OCI-LY7 (cell line): ENCODE data around the gene NDOR1. TPM values are rescaled to one million over a fixed set of nuclear protein-coding genes. Genes with fewer than 3 reads are reported as not detected.
A peak's percentile ranks its signal among the peaks of the same experiment; 100 is the strongest.

Experiments
- BruUV-seq: library from RNA; stranded (reverse); fragments of 400-500 nt; replicated peaks from 2 replicates; lab custom pipeline; 2021; lab: Mats Ljungman, UMichigan
- CTCF ChIA-PET: fragments of 300-600 bp; sonication (Branson Sonifier 250); formaldehyde crosslinking; loops from one replicate; lab custom pipeline; 2022; ENCODE audit warnings: antibody characterized with exemption; ENCODE audit not compliant: unreplicated experiment; lab: Charles Lee
- POLR2A ChIA-PET: fragments of 300-600 bp; sonication (Branson Sonifier 250); formaldehyde crosslinking; loops from one replicate; lab custom pipeline; 2022; ENCODE audit warnings: antibody characterized with exemption; lab: Charles Lee
- DNase-seq: peaks from one replicate; pipeline ENCODE4 v3.0.0-alpha.2; 2015; ENCODE audit warnings: low spot score
- H2AFZ ChIP-seq: fragments of 200-600 bp; sonication (generic), shearing (Covaris generic); 2 replicates; pipeline ENCODE4 v1.6.1; 2014; ENCODE audit warnings: mild to moderate bottlenecking, antibody characterized with exemption, low read length, moderate library complexity
- H3K27ac ChIP-seq: fragments of 200-600 bp; sonication (generic); 2 replicates; pipeline ENCODE4 v1.5.1; 2014; ENCODE audit warnings: mixed run types, low read depth, mild to moderate bottlenecking, moderate library complexity, low read length, inconsistent platforms; ENCODE audit not compliant: poor library complexity, severe bottlenecking
- H3K36me3 ChIP-seq: fragments of 200-600 bp; sonication (generic); 2 replicates; pipeline ENCODE4 v1.6.1; 2014; ENCODE audit warnings: mild to moderate bottlenecking, antibody characterized with exemption, low read length, moderate library complexity, mixed read lengths; ENCODE audit not compliant: insufficient read depth
- H3K4me1 ChIP-seq: fragments of 200-600 bp; sonication (generic); 2 replicates; pipeline ENCODE4 v1.5.1; 2014; ENCODE audit warnings: mild to moderate bottlenecking, low read length; ENCODE audit not compliant: insufficient read depth, poor library complexity, severe bottlenecking
- H3K4me2 ChIP-seq: fragments of 200-600 bp; sonication (generic); 2 replicates; pipeline ENCODE4 v1.6.1; 2014; ENCODE audit warnings: mild to moderate bottlenecking, low read length
- H3K4me3 ChIP-seq: fragments of 200-600 bp; sonication (generic); 2 replicates; pipeline ENCODE4 v1.5.1; 2014; ENCODE audit warnings: mild to moderate bottlenecking, low read depth, low read length; ENCODE audit not compliant: poor library complexity, severe bottlenecking
- H3K79me2 ChIP-seq: fragments of 200-600 bp; sonication (generic); 2 replicates; pipeline ENCODE4 v1.6.1; 2016; ENCODE audit warnings: low read depth, mild to moderate bottlenecking, low read length, moderate library complexity, mixed read lengths; ENCODE audit not compliant: insufficient read depth
- H3K9me2 ChIP-seq: fragments of 200-600 bp; sonication (generic); 2 replicates; pipeline ENCODE4 v1.6.1; 2016; ENCODE audit warnings: mild to moderate bottlenecking, low read length, mixed read lengths; ENCODE audit not compliant: insufficient read depth
- H3K9me3 ChIP-seq: fragments of 200-600 bp; sonication (generic); 2 replicates; pipeline ENCODE4 v1.6.1; 2014; ENCODE audit warnings: mild to moderate bottlenecking, mixed run types, low read length, mixed read lengths
- H4K20me1 ChIP-seq: fragments of 200-600 bp; sonication (generic); 2 replicates; pipeline ENCODE4 v1.6.1; 2014; ENCODE audit warnings: mild to moderate bottlenecking, antibody characterized with exemption, low read length, moderate library complexity, mixed read lengths; ENCODE audit not compliant: insufficient read depth
- CTCF ChIP-seq: fragments of 200-600 bp; sonication (generic); conservative IDR thresholded peaks from 2 replicates; pipeline ENCODE4 v1.5.1; 2014; ENCODE audit warnings: mild to moderate bottlenecking, antibody characterized with exemption, low read length, moderate library complexity, mixed read lengths
- EZH2phosphoT487 ChIP-seq: fragments of 200-600 bp; sonication (generic); IDR thresholded peaks from 2 replicates; pipeline ENCODE4 v1.6.1; 2018; ENCODE audit warnings: low read depth, borderline replicate concordance, mild to moderate bottlenecking, mixed run types, antibody characterized with exemption, low read length, moderate library complexity, mixed read lengths
- intact Hi-C: fragments of 100-400 bp; cut with micrococcal nuclease; formaldehyde crosslinking; loops from one replicate; pipeline ENCODE4 v1.10.0; 2022; ENCODE audit not compliant: unreplicated experiment
- total RNA-seq, 2 experiments: library from RNA; depleted of rRNA in 1 of 2; stranded (reverse); fragments of >200 nt in 1 of 2; shearing (Covaris generic) in 1 of 2; gene quantifications; 2 replicates each; pipeline ENCODE4 v1.2.3, GENCODE V29; 2014 to 2022

NDOR1 gene
- total RNA-seq, 2 experiments from 2014 or later, result 30.4 to 61.9 TPM

DNA sequence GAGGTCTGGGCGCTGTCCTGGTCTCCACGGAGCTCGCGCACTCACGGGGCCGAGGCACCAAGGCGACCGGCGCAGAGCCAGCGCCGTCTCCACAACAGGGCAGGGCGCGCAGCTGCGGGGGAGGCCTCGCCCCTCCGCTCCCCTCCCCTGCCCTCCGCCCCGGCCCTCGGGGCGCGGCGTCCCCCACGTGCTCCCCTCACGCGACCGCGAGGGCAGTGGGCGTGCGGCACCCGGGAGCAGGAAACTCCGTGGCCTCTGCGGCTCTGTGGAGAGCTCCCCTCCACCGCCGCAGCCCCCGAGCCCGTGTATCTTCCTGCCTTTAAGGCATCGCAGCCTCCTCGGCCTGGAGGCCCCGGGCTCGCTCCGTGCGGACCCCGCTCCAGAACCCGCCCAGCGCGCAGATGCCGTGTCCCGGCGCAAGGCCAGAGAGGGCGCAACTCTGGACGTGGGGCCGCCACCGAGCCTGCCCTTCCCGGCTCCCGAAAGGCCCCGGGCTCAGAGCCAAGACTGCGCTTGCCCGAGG is 34.9 kb downstream of the NDOR1 start:
- peak overlapping the region; percentile 75 for H3K4me2 ChIP-seq
- peaks cover 14% of the 10 kb centered on the region for H4K20me1 ChIP-seq
- peak overlapping the region; percentile 80 for H3K4me3 ChIP-seq
- H2AFZ ChIP-seq, result no peak overlapping the region; the same call in 1 of the 2 replicates
- POLR2A ChIA-PET, result interaction anchor here (0.7 to 3.3 kb wide), 11 partner anchors 15 to 235 kb away, joined by 3 to 26 read pairs (median 3); partner anchors contain the start of genes NELFB and SAPCD2
- CTCF ChIA-PET, result interaction anchor here (0.6 to 1.0 kb wide), 2 partner anchors 89 to 104 kb away, joined by 3 read pairs; no protein-coding TSS in a partner anchor
- TSS peak; percentile 78 for BruUV-seq
- H3K4me1 ChIP-seq, result peaks cover 60% of the 10 kb centered on the region
- H3K36me3 ChIP-seq, result peaks cover 28% of the 10 kb centered on the region
- intact Hi-C loops, result loop anchor here (2.0 kb wide), 1 partner anchor 36 kb away; the partner anchor contains the start of gene TOR4A
- peaks cover 34% of the 10 kb centered on the region for H3K79me2 ChIP-seq
- TF ChIP-seq CTCF (0 out of 2 replicates have a peak, but pooled peaks have one; percentile 32), EZH2phosphoT487 (no peak)
- no peaks in the 10 kb centered on the region for H3K9me3 ChIP-seq
- H3K9me2 ChIP-seq, result no peaks in the 10 kb centered on the region
- H3K27ac ChIP-seq, result peak overlapping the region; percentile 89
- peak; percentile 74 for DNase-seq

- Histone ChIP-seq H4K20me1 (peaks cover 14% of the 10 kb centered on the region), H3K36me3 (peaks cover 28% of the 10 kb centered on the region), H3K4me2 (peak within 1 kb of the TSS; percentile 99), H3K79me2 (peaks cover 34% of the 10 kb centered on the region), H3K9me2 (no peaks in the 10 kb centered on the region), H2AFZ (no peak within 1 kb of the TSS; the same call in 1 of the 2 replicates), H3K4me1 (peaks cover 54% of the 10 kb centered on the region), H3K27ac (peak within 1 kb of the TSS; percentile 89), H3K4me3 (peak within 1 kb of the TSS; percentile 98), H3K9me3 (no peaks in the 10 kb centered on the region)
- TF ChIP-seq EZH2phosphoT487 (no peak), CTCF (no peak)
- BruUV-seq, result no TSS peak
- CTCF ChIA-PET, result interaction anchor here (0.6 to 1.0 kb wide), 2 partner anchors 89 to 104 kb away, joined by 3 read pairs; no protein-coding TSS in a partner anchor
- peak; percentile 100 for DNase-seq
- POLR2A ChIA-PET, result interaction anchor here (0.7 to 3.3 kb wide), 11 partner anchors 14 to 234 kb away, joined by 3 to 26 read pairs (median 3); partner anchors contain the start of genes NELFB and SAPCD2
- intact Hi-C loops, result loop anchor here (1.0 to 2.0 kb wide), 2 partner anchors 14 to 36 kb away; partner anchors contain the start of genes NELFB and TOR4A
Observed at GRCh38 chr9:137240841-137241489, 35.5 kb downstream of the NDOR1 start, which contains the start of gene TUBB4B. Gene TUBB4B (plus strand): TSS chr9:137241287. CDS start chr9:137241361, 74 bp downstream.
